Naive B cell (primary cell): ENCODE data around the gene SSTR1. TPM values are rescaled to one million over a fixed set of nuclear protein-coding genes. Genes with fewer than 3 reads are reported as not detected.
A peak's percentile ranks its signal among the peaks of the same experiment; 100 is the strongest.

Source experiments
- ATAC-seq, 2 donors: fragments of 150-1000 bp; cut with Tn5 transposase; 2 replicates each; pipeline ENCODE4 v1.10.0; 2021; ENCODE audit warnings: low read depth in 2 of 2, mild to moderate bottlenecking in 2 of 2, moderate library complexity in 2 of 2
- DNase-seq: peaks from one replicate; pipeline ENCODE4 v3.0.0; 2022
- H3K27ac Mint-ChIP-seq, 6 donors: one replicate each; pipeline ENCODE4 v1.8.0; 2020 to 2022; ENCODE audit warnings: mild to moderate bottlenecking in 6 of 6, mixed read lengths in 6 of 6, moderate library complexity in 5 of 6, inconsistent platforms in 2 of 6
- H3K27me3 Mint-ChIP-seq, 3 donors: one replicate each; pipeline ENCODE4 v1.8.0; 2021 to 2022; ENCODE audit warnings: mixed read lengths in 3 of 3, mild to moderate bottlenecking in 1 of 3
- H3K36me3 Mint-ChIP-seq, 2 donors: one replicate each; pipeline ENCODE4 v1.8.0; 2020 to 2022; ENCODE audit warnings: mixed read lengths in 2 of 2, inconsistent platforms in 1 of 2, mild to moderate bottlenecking in 1 of 2
- H3K4me1 Mint-ChIP-seq, 3 donors: one replicate each; pipeline ENCODE4 v1.8.0; 2020 to 2022; ENCODE audit warnings: mixed read lengths in 3 of 3, inconsistent platforms in 1 of 3, mild to moderate bottlenecking in 1 of 3, moderate library complexity in 1 of 3
- H3K4me3 Mint-ChIP-seq, 8 donors: one replicate each; pipeline ENCODE4 v1.8.0; 2020 to 2022; ENCODE audit warnings: mild to moderate bottlenecking in 8 of 8, mixed read lengths in 8 of 8, moderate library complexity in 8 of 8, inconsistent platforms in 2 of 8
- H3K9me3 Mint-ChIP-seq, 7 donors: one replicate each; pipeline ENCODE4 v1.8.0; 2020 to 2022; ENCODE audit warnings: mixed read lengths in 7 of 7, mild to moderate bottlenecking in 5 of 7, inconsistent platforms in 2 of 7, moderate library complexity in 1 of 7
- polyA plus RNA-seq, 6 donors: library from polyadenylated mRNA; unstranded; fragments of 300-500 nt; fragmentation: Illumina TruSeq; gene quantifications; one replicate each; pipeline ENCODE4 v1.2.3, GENCODE V29; 2021; ENCODE audit warnings: low read depth in 6 of 6

The SSTR1 gene
- polyA plus RNA-seq, 6 donors from 2014 or later: not detected

GRCh38 chr14:38205949-38206665, 1.6 kb upstream of the SSTR1 start:
- H3K4me1 Mint-ChIP-seq: peaks cover 0 to 8% (median 2%) of the 10 kb centered on the region in 3 donors
- H3K4me3 Mint-ChIP-seq: no peak overlapping the region
- peaks cover 0 to 18% of the 10 kb centered on the region in 2 donors for H3K36me3 Mint-ChIP-seq
- H3K27ac Mint-ChIP-seq: no peak overlapping the region
- H3K9me3 Mint-ChIP-seq: peaks cover 4 to 21% (median 7%) of the 10 kb centered on the region in 7 donors
- ATAC-seq: no peak
- peaks cover 24 to 51% (median 47%) of the 10 kb centered on the region in 3 donors for H3K27me3 Mint-ChIP-seq
- no peak for DNase-seq

- peaks cover 0 to 8% (median 2%) of the 10 kb centered on the region in 3 donors for H3K4me1 Mint-ChIP-seq
- DNase-seq (no peak), ATAC-seq (no peak)
- H3K27me3 Mint-ChIP-seq: peaks cover 26 to 56% (median 54%) of the 10 kb centered on the region in 3 donors
- no peak overlapping the region for H3K27ac Mint-ChIP-seq
- peaks cover 0 to 18% of the 10 kb centered on the region in 2 donors for H3K36me3 Mint-ChIP-seq
- H3K9me3 Mint-ChIP-seq: peaks cover 4 to 23% (median 7%) of the 10 kb centered on the region in 7 donors
- H3K4me3 Mint-ChIP-seq: no peak overlapping the region
These were observed 871 bp upstream of the SSTR1 start for GRCh38 chr14:38206689-38207376.

- peaks cover 4 to 26% (median 7%) of the 10 kb centered on the region in 7 donors for H3K9me3 Mint-ChIP-seq
These were observed 348 bp upstream of the SSTR1 start for GRCh38 chr14:38207377-38207735.

GRCh38 chr14:38208618-38209562, 1.2 kb downstream of the SSTR1 start:
- Mint-ChIP-seq H3K4me3 (peak overlapping the region in 1 of 8 donors; percentile 25), H3K9me3 (peaks cover 4 to 26% (median 7%) of the 10 kb centered on the region in 7 donors), H3K36me3 (peaks cover 0 to 18% of the 10 kb centered on the region in 2 donors), H3K4me1 (peaks cover 0 to 8% (median 2%) of the 10 kb centered on the region in 3 donors), H3K27ac (no peak overlapping the region), H3K27me3 (peaks cover 29 to 66% (median 63%) of the 10 kb centered on the region in 3 donors)
- ATAC-seq (no peak), DNase-seq (no peak)

More at GRCh38 chr14:38207377-38207735, 348 bp upstream of the SSTR1 start:
- DNase-seq (no peak), ATAC-seq (no peak)
- Mint-ChIP-seq H3K27ac (no peak overlapping the region), H3K27me3 (peaks cover 29 to 60% (median 58%) of the 10 kb centered on the region in 3 donors), H3K4me1 (peaks cover 0 to 8% (median 2%) of the 10 kb centered on the region in 3 donors), H3K36me3 (peaks cover 0 to 18% of the 10 kb centered on the region in 2 donors), H3K4me3 (no peak overlapping the region)

GRCh38 chr14:38209572-38210557, 2.2 kb downstream of the SSTR1 start:
- Mint-ChIP-seq H3K9me3 (peaks cover 4 to 30% (median 7%) of the 10 kb centered on the region in 7 donors), H3K27me3 (peaks cover 35 to 74% (median 70%) of the 10 kb centered on the region in 3 donors), H3K4me3 (peak overlapping the region in 1 of 8 donors; percentile 59), H3K27ac (peak overlapping the region in 1 of 6 donors; percentile 20), H3K36me3 (peaks cover 0 to 18% of the 10 kb centered on the region in 2 donors), H3K4me1 (peaks cover 0 to 8% (median 2%) of the 10 kb centered on the region in 3 donors)
- ATAC-seq (no peak), DNase-seq (no peak)

- DNase-seq (no peak), ATAC-seq (no peak)
- peaks cover 0 to 8% (median 2%) of the 10 kb centered on the region in 3 donors for H3K4me1 Mint-ChIP-seq
- peaks cover 35 to 74% (median 70%) of the 10 kb centered on the region in 3 donors for H3K27me3 Mint-ChIP-seq
- H3K27ac Mint-ChIP-seq: peak overlapping the region in 1 of 6 donors; percentile 40
- no peak overlapping the region for H3K4me3 Mint-ChIP-seq
- H3K36me3 Mint-ChIP-seq: peaks cover 0 to 18% of the 10 kb centered on the region in 2 donors
- H3K9me3 Mint-ChIP-seq: peaks cover 4 to 26% (median 7%) of the 10 kb centered on the region in 7 donors
These were observed 3.0 kb downstream of the SSTR1 start for GRCh38 chr14:38210587-38211216.

GRCh38 chr14:38211255-38211735, 3.6 kb downstream of the SSTR1 start:
- no peak overlapping the region for H3K27ac Mint-ChIP-seq
- peaks cover 2 to 21% (median 5%) of the 10 kb centered on the region in 7 donors for H3K9me3 Mint-ChIP-seq
- peaks cover 0 to 12% of the 10 kb centered on the region in 2 donors for H3K36me3 Mint-ChIP-seq
- no peak overlapping the region for H3K4me3 Mint-ChIP-seq
- H3K27me3 Mint-ChIP-seq: peaks cover 31 to 68% (median 65%) of the 10 kb centered on the region in 3 donors
- H3K4me1 Mint-ChIP-seq: peaks cover 0 to 8% (median 2%) of the 10 kb centered on the region in 3 donors
- ATAC-seq: no peak
- DNase-seq: no peak

GRCh38 chr14:38212111-38212510, 4.4 kb downstream of the SSTR1 start:
- peaks cover 2 to 14% (median 4%) of the 10 kb centered on the region in 7 donors for H3K9me3 Mint-ChIP-seq
- no peak overlapping the region for H3K4me3 Mint-ChIP-seq
- DNase-seq (no peak), ATAC-seq (no peak)
- H3K4me1 Mint-ChIP-seq: peaks cover 0 to 8% (median 2%) of the 10 kb centered on the region in 3 donors
- peaks cover 30 to 64% (median 59%) of the 10 kb centered on the region in 3 donors for H3K27me3 Mint-ChIP-seq
- H3K36me3 Mint-ChIP-seq: peaks cover 0 to 12% of the 10 kb centered on the region in 2 donors
- no peak overlapping the region for H3K27ac Mint-ChIP-seq

- Mint-ChIP-seq H3K9me3 (peaks cover 2 to 10% (median 4%) of the 10 kb centered on the region in 7 donors), H3K27ac (no peak overlapping the region), H3K4me3 (no peak overlapping the region), H3K27me3 (peaks cover 28 to 56% (median 51%) of the 10 kb centered on the region in 3 donors), H3K4me1 (peaks cover 0 to 8% (median 2%) of the 10 kb centered on the region in 3 donors), H3K36me3 (peaks cover 0 to 12% of the 10 kb centered on the region in 2 donors)
- DNase-seq (no peak), ATAC-seq (no peak)
These were observed 5.3 kb downstream of the SSTR1 start for GRCh38 chr14:38213001-38213400.

GRCh38 chr14:38217553-38217952, 9.8 kb downstream of the SSTR1 start:
- ATAC-seq: no peak
- Mint-ChIP-seq H3K4me3 (no peak overlapping the region), H3K9me3 (peaks cover 0 to 4% (median 0%) of the 10 kb centered on the region in 7 donors), H3K36me3 (no peaks in the 10 kb centered on the region), H3K27me3 (peaks cover 12 to 15% (median 13%) of the 10 kb centered on the region in 3 donors), H3K4me1 (no peaks in the 10 kb centered on the region), H3K27ac (no peak overlapping the region)
- no peak for DNase-seq

- DNase-seq: no peak
- ATAC-seq: no peak
- Mint-ChIP-seq H3K36me3 (no peaks in the 10 kb centered on the region), H3K4me1 (no peaks in the 10 kb centered on the region), H3K9me3 (peaks cover 0 to 10% (median 2%) of the 10 kb centered on the region in 7 donors), H3K4me3 (no peak overlapping the region), H3K27me3 (peaks cover 0 to 8% (median 0%) of the 10 kb centered on the region in 3 donors), H3K27ac (no peak overlapping the region)
These were observed 13.4 kb downstream of the SSTR1 start for GRCh38 chr14:38221077-38221476.
